Left lobe of liver (tissue), 2 donors: Measurements from ENCODE around the gene SMCO2. TPM values are rescaled to one million over a fixed set of nuclear protein-coding genes. Genes with fewer than 3 reads are reported as not detected.

ENCODE experiments used
- ATAC-seq: fragments of 200-7000 bp; cut with Tn5 transposase; one replicate; pipeline ENCODE4 v1.9.1; 2020; ENCODE audit warnings: mild to moderate bottlenecking, moderate library complexity
- DNase-seq: peaks from one replicate; pipeline ENCODE4 v3.0.0-alpha.2; 2020; ENCODE audit warnings: low spot score
- total RNA-seq: library from RNA; stranded (reverse); gene quantifications from one replicate; pipeline ENCODE4 v1.2.1, GENCODE V29; 2021
- donor health status: DM: no; HTN: no; CAD: no; lungs with moderate emphysema.
- donor health status: DM: no; HTN: yes; CAD: no.

Gene SMCO2
- total RNA-seq, 1 donor from 2014 or later = not detected

DNA sequence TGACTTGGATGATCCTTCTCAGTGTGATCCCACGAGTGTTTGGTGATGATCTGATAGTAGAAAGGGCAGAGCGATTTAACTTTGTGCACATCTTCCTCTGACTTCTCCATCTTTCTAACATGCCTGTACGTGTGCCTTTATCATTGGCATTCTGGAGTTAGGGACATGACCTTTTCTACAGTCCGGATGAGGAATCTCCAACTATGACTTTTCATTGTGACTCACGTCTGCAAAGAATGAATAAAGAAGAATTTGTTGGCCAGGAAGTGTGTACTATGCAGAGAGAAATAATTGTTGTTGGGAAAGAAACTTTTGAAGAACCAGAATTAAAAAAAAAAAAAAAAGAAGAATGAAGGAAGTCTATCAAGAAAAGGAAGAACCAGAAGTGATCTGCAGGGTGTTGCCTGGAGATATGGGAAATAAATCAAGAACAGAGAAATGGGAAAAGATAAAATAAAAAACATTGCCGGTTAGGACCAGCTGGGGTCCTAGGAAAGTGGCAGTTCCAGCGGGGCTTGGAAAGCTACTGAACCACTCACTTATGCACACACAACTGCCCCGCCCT, 102.8 kb downstream of the SMCO2 start:
- ATAC-seq (peak; percentile 2), DNase-seq (no peak)

DNA sequence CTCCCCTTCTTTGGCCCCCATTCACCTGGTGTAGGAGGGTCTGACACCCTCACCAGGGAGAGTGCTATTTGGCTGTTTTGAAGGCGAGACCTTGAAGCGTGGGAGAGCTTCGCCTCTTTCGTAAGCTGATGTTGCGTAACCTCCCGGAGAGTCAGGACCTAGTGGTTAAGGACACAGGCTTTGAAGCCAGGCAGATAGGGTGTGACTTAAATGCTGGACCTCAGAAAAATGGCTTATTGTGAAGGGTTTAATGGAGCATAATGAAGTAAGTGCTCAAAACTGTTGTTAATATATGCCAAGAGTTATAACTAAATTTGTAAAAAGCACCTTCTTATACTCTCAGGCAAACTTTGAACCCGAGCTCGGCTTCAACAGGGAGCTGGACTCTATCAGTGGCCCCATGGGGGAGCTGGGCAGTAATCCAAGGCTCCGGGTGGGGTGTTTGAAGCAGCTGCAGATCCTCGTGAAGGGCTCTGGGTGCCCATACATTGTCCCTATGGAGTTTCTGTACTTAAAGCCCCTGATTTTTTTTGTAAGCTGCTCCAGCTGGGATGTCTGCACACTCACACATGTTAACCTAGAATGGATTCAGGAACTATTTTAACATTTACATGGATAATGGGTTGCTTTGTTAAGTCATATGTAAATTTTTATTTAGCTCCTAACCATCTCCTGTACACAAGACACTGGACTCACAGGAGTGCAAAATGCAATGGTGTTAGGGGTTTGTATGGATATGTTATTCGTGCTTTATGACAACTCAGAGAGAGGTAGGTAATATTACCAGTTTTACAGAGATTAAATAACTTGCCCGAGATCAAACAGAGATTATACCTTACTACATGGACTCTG, 103.5 kb downstream of the SMCO2 start:
- DNase-seq (peak; percentile 94), ATAC-seq (peak; percentile 84)

- ATAC-seq (no peak), DNase-seq (no peak)
These were observed 104.1 kb downstream of the SMCO2 start for GRCh38 chr12:27550653-27550975.

GRCh38 chr12:27551172-27551840, 104.8 kb downstream of the SMCO2 start:
- no peak for DNase-seq
- ATAC-seq = no peak

Other genes with a start within 250 kb of the SMCO2 start
- 7.7 TPM for gene STK38L, start 202.4 kb upstream of the SMCO2 start, total RNA-seq
- gene BMAL2, start 113.9 kb upstream of the SMCO2 start, total RNA-seq = 2.6 TPM
- gene PPFIBP1, start 77.5 kb downstream of the SMCO2 start, total RNA-seq = 34.9 TPM
- 1.0 TPM for gene REP15, start 249.7 kb downstream of the SMCO2 start, total RNA-seq